Measurements from ENCODE around the gene SAMD4B.
A peak's percentile ranks its signal among the peaks of the same experiment; 100 is the strongest.

SAMD4B gene

DNA sequence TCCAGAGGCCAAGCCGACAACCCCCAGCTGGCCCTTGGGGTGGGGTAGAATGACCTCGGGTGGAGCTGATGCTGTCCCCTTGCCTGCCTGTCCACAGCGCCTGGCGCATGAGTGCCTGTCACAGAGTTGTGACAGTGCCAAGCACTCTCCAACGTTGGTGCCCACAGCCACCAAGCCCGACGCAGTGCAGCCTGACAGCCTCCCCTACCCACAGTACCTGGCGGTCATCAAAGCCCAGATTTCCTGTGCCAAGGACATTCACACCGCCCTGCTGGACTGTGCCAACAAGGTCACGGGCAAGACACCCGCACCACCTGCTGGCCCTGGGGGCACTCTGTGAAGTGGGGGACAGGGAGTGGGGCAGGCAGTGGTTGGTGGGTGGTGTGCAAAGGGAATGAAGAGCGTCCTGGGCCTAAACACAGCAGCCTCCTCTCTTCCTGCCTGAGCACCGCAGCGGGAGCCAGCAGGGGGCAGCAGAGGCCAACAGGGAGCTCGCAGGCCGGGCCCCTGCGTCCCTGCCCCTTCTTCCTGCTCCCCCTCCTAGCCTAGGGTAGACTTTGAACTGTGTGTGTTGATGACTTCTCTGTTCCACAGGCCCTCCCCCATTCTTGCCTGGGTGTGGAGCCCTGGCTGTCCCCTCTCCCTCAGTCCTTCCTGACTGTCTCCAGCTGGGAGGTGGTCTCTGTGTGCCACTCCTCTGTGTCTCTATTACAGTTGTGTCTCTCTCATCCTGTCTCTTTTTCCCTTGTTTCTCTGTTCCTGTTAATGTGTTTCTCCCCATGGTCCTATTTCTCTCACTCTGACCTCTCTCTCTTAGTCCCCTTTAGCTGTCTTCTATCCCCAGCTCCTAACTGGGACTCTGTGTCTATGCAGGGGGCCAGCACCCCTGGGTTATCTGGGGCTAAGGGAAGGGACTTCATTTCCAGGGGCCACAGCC is 55.4 kb downstream of the SAMD4B start:
- DNase-seq = peak; percentile 64

DNA sequence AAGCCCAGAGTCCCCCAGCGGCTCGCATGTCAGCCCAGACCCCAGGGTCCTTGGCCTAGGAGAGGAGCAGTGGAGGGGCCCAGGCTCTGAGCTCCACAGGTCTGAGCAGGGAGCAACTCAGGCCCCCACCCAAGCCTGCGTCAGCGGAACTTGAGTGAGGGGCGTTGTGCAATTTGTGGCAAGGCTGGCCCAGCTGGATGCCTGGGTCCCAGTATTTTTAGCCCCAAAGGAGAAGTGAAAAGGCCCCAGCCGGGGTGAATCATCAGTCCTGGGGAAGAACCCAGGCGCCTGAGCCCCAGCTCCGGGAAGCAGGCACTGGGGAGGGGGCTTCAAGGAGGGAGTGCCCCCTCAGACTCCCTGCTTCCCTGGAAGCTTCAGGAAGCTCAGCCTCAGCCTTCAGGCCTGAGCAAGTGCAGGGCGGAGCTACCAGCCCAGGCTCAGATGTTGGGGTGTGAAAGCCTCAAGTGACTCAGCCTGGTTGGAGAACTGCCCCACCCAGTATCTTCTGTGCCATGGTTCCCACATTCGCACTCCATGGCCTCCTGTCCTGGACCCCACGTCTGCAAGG is 56.2 kb downstream of the SAMD4B start:
- DNase-seq = no peak

DNA sequence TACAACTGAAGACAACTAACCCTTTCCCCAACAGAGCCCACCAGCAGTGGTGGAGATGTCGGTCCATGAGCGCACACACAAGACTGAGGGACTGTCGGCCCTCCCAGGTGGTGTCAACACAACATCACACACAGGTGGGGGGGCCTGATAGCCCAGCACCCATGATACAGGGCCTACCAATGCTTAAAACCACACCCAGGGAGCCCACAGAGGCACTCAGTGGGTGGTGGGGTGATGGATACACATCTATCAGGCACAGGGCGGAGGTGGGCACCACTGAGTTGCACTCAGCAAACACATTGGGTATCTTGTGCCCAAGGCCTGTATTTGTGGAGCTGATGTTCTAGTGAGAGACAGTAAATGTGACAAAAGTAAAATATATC is 57.4 kb downstream of the SAMD4B start:
- DNase-seq = no peak

DNA sequence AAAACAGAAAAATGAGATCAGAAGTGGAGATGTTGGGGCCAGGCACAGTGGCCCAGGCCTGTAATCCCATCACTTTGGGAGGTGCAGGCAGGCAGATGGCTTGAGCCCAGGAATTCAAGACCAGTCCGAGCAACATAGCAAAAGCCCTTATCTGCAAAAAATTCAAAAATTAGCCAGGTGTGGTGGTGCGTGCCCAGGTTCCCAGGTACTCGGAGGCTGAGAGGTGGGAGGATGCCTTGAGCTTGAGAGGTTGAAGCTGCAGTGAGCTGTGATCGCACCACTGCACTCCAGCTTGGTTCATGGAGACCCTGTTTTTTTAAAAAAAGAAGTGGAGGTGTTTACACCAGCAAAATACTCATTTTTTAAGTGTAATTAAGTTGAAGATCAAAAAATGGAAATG is 57.8 kb downstream of the SAMD4B start:
- DNase-seq = no peak

DNA sequence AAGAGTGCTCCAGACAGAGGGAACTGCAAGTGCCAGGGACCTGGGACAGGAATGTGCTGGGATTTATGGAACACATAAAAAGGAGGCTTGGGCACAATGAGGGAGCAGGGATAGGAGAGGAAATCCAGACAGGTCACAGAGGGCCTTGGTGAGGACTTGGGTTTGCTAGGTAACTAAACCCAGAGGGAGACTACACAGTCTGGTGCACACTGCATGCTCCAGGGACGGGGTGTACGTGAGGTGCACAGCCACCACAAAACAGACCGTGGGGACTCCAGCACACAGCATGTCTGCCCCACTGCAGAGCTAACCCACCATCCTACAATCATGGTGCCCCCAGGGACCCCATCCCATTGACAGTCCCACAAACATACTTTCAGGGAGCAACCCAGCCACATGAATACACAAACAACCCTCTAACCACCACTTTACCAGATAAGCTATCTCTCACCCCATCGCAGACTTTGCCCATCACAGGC is 58.9 kb downstream of the SAMD4B start:
- DNase-seq = peak; percentile 3

DNA sequence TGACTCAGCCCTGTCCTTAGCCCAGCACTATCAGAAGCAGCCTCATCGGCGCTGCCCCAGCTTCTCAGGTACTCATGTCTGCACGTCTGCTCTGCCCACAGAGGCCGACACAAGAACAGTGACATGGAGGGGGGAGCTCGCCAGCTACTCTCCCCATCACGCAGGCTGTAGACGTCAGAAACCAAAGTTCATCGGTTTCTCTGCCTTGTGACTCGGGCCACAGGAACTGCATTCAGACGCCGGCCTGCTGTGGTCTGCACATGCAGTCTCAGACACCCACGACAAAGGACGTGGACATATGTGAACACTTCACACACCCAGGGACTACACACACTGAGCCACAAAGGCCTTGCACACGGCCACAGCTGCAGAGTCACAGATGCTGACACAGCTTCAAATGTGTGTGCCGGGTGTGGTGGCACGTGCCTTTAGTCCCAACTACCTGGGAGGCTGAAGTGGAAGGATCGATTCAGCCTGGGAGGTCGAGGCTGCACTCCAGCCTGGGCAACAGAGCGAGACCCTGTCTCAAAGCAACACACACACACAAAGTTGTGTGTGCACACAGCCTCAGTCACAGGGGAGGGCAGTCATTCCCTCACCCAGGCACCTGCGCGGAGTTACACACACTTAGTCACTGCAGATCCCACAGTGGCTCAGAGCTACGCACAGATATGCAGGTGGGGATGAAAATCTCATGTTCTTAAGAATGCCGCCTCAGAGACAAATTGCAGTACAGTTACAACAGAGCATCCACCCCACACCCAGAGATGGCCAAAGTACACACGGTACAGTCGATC is 59.5 kb downstream of the SAMD4B start:
- DNase-seq = no peak

DNA sequence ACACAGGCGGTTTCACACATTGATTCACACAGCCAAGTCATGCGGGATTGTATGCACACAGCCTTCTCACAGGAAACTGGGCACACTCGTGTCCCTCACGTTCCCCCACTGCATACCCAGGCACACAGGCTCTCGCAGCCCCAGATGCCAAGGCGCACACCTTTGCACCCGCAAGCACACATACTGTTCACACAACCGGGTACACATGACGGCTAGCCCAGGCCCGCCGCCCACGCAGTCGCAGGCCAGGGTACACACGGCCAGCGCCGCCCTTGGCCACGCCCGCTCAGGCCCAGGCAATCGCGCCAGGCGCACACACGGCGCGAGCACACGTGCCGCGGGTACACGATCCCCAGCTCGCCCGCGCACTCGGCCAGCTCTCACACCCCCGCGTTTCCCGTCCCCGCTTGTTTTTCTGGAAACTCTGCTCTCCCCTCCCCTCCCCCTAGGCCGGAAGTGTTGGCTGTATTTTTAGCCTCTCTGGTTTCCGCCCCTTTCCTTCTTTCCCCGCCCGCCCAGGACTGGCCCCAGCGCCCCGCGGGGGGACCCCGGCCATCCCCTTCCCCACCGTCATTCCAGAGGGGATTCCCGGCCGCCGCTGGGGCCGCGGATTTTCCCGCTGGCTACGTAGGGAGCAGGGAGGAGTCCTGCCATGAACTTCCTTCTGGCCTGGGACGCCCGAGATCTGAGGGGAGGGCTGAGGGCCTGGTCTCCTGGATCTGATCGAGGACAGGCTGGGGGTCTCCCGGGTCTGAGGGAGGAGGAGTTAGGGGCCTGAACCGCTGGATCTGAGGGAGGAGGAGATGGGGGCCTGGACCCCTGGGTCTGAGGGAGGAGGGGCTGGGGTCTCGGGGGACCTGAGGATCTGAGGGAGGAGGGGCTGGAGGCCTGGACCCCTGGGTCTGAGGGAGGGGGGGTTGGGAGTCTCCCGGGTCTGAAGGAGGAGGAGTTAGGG is 60.4 kb downstream of the SAMD4B start:
- DNase-seq = peak; percentile 73

DNA sequence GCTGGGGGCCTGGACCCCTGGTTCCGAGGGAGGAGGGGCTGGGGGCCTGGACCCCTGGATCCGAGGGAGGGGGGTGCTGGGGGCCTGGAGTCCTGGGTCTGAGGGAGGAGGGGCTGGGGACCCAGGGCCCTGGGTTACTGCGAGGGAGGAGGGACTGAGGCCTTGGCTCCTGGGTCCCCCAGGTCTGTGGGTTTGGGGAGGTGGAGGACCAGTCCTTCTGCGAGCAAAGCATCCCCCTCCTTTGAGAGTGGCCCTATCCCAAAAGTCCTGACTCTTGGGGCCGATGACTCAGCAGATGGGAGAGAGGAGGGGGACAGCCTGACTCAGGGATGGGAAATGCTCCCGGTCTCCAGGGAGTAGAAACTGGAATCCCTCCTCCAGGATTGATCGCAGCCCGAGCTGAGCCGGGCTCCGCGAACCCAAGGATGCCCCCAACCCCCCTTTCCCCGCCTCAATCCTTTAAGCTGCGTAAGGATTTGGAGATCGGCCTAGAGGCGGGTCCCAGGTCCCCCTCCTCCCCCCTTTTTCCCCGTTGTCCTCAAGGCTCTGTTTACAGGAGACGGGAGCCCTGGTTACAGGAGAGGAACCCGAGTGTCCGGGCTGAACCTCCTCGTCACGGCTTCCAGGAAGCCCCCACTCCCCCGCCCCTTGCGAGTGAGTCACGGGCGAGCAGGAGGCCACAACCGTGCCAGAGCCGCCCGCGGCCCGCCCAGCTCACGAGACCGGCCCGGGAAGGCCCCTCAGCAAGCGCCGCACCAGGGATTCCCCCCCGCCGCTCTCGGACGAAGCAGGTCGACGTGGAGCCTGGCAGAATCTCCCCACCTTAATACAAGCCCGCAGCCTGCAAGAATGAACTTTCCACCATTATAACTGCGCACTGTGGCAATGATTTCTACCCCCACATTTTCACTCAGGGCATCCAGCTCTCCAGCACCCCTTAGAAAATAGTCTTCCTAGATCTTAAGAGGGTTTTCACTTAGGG is 61.4 kb downstream of the SAMD4B start:
- peak; percentile 87 for DNase-seq

DNA sequence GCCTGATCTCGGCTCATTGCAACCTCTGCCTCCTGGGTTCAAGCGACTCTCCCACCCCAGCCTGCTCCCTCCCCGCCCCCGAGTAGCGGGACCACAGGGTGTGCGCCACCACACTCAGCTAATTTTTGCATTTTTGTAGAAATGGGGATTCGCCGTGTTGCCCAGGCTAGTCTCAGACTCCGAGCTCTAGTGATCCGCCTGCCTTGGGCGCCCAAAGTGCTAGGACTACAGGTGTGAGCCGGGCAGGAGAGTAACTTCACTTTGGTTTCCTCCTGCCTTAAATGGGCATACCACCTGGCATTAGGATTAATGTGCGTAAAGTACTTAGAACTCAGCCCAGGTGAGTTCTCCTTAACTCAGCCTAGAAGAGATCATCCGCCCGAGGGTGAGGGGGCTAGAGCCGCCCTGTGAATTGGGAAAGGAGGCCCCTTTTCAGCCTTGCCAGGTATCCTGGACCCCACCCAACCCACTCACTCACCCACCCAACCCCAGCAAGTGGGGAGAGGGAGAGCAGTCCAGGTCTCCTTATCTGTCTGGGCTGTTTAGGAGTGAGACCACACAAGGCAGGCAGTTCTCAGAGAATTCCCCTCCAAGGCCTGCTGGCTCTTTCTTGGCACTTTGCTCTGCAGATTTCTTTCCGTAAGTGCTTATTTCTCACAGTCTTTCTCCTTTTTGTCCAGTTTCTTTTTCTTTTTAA is 63.2 kb downstream of the SAMD4B start:
- DNase-seq = no peak

DNA sequence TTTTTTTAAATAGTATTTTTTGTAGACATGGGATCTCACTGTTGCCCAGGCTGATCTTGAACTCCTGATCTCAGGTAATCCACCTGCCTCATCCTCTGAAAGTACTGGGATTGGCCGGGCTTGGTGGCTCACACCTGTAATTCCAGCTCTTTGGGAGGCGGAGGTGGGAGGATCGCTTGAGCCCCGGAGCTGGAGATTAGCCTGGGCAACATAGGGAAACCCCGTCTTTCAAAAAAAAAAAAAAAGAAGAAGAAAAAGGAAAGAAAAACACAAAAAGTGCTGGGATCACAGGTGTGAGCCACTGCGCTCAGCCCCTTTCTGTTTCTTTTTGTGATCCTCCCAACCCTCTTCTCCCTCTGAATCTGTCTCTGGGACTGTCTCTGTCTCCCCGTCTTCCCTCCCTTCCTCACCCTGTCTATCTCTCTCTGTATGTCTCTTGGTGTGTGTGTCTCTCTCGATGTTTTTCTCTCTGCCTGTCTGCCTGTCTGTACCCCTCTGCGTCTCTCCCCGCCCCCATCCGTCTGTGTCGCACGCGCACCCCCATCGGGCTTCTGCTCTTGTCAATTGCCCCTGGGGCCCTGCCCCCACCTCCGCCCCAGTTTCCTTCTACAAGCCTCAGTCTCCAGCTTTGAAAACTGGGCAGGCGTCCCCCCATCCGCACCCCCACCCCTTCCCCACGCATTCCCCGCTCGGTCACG is 63.9 kb downstream of the SAMD4B start:
- peak; percentile 42 for DNase-seq

DNA sequence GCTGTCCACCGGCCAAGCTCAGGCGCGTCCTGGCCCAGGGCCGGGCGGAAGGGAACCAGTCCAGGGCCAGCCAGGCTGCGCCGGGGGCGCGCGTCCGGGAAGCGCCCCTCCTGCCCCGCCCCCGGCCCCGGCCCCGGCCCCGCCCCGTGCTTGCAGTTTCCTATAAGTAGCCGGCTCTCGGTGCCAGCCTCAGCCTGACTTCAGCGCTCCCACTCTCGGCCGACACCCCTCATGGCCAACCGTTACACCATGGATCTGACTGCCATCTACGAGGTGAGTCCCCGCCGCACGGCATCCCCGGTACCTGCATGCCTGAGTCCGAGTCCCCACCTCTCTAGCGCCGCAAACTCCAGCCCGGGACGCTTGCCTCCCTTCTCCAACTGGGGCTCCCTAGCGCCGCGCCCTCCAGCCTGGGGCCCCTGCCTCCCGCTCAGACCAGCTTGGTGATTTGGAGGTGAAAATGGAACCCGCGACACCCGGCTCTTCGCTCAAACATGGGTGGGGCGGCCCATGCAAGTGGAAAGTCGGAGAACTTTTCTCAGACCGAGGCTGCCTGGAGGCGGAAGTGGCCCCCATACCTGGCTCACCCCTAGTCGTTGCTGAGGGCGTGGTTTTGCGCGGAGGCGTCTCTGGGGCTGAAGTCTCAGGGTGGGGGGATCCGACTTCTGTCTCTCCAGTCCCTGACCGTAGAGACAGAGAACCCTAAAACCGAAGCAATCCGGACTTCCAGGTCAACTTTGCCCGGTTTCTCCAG is 64.6 kb downstream of the SAMD4B start, which contains the start of gene ZFP36:
Gene ZFP36 (plus strand): TSS at position 192 of the 754 bp plus-strand sequence. CDS start 58 bp downstream, at position 250.
- DNase-seq = peak; percentile 53

DNA sequence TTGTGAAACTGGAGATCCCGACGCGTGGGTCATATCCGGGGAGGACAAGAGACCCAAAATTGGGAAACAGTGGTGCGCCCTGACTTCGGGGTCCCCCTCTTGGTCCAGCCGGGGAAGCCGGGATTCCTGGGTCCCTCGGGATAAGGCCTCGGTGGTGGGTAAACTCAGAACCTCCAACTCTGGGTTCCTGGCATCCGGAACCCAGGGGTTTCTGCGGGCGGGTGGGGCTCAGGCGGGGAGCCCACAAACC is 65.1 kb downstream of the SAMD4B start:
- DNase-seq = no peak

DNA sequence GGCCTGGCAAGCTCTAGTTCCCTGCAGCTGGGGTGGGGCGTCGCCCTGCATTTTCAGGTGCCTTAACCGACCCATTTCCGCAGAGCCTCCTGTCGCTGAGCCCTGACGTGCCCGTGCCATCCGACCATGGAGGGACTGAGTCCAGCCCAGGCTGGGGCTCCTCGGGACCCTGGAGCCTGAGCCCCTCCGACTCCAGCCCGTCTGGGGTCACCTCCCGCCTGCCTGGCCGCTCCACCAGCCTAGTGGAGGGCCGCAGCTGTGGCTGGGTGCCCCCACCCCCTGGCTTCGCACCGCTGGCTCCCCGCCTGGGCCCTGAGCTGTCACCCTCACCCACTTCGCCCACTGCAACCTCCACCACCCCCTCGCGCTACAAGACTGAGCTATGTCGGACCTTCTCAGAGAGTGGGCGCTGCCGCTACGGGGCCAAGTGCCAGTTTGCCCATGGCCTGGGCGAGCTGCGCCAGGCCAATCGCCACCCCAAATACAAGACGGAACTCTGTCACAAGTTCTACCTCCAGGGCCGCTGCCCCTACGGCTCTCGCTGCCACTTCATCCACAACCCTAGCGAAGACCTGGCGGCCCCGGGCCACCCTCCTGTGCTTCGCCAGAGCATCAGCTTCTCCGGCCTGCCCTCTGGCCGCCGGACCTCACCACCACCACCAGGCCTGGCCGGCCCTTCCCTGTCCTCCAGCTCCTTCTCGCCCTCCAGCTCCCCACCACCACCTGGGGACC is 65.6 kb downstream of the SAMD4B start:
- DNase-seq = no peak

DNA sequence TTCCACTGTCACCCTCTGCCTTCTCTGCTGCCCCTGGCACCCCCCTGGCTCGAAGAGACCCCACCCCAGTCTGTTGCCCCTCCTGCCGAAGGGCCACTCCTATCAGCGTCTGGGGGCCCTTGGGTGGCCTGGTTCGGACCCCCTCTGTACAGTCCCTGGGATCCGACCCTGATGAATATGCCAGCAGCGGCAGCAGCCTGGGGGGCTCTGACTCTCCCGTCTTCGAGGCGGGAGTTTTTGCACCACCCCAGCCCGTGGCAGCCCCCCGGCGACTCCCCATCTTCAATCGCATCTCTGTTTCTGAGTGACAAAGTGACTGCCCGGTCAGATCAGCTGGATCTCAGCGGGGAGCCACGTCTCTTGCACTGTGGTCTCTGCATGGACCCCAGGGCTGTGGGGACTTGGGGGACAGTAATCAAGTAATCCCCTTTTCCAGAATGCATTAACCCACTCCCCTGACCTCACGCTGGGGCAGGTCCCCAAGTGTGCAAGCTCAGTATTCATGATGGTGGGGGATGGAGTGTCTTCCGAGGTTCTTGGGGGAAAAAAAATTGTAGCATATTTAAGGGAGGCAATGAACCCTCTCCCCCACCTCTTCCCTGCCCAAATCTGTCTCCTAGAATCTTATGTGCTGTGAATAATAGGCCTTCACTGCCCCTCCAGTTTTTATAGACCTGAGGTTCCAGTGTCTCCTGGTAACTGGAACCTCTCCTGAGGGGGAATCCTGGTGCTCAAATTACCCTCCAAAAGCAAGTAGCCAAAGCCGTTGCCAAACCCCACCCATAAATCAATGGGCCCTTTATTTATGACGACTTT is 66.4 kb downstream of the SAMD4B start:
- peak; percentile 69 for DNase-seq

DNA sequence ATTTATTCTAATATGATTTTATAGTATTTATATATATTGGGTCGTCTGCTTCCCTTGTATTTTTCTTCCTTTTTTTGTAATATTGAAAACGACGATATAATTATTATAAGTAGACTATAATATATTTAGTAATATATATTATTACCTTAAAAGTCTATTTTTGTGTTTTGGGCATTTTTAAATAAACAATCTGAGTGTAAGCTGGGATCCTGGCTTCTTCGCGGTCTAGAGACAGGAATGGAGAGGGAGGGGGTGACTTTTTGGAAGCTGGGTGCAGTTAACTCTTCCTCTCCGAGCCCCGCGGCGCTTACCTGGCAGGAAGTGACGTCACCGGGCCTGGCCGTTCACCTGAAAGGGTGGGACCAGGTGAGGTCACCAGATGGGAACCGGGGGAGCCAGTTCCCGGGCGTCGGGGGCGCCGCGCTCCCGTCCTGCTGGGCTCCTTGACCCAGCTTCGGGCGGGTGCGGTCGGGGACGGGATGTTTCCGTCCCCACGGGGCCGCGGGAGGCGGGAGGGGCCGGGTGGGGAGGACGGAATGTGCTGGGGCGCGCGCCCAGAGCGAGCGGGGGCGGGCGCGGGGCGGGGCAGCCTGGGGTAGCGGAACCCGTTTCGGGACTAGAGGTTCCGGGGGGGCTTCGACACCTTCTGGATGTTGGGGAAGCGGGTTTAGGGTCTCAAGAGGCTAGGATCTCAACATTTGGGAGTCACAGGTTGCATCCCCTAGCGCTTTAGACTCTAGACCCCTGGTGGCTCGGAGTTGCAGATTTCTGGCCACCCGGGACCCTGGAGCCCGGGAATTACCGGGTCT is 67.2 kb downstream of the SAMD4B start:
- peak; percentile 97 for DNase-seq

DNA sequence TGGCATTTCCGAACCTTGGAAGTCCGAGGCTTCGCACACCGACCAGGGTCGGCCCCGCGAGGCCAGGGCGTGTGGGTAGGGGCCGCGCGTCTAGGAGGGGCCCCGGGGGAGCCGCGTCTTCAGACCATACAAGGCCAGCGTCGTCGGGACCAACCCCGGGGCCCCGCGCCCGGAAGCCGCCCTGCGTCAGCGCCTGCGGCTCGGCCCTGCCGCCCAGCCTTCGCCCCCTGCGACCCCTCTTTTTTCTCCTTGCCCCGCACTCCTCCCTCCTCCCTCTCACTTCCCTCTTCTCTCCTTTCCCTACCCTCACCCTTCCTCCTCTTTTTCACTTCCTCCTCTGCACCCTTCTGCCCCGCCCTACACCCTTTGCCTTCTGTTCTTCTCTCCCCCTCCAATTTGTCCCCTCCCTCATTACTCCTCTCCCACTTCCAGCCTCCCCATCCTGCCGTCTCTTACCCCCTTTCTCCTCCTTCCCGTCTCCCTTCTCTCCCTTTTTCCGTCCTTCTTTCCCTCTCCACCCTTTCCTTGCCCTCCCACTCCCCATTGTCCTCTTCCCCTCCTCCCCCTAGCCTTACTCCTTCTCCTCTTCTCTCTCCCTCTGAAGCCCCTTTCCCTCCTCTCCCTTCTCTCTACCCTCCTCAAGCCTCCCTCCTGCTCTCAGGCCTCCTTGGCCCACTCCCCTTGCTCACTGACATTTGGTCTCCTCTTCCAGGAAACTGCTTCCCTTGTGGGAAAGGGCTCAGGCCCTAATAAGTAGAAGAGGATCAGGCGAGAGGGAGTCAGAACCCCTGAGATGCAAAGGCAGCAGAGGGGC is 68.0 kb downstream of the SAMD4B start:
- DNase-seq = peak; percentile 66

Measured in NCI-H2171 treated with DMSO at 0.1 percent for 48 hours (cell line).